ENCODE results near the gene HSPG2. TPM values are rescaled to one million over a fixed set of nuclear protein-coding genes. Genes with fewer than 3 reads are reported as not detected.
A peak's percentile ranks its signal among the peaks of the same experiment; 100 is the strongest.
"Not testable (repeated sequence)": the region's sequence is repeated elsewhere in the genome, so short reads cannot be mapped to it uniquely, and the experiment has no call there.

The HSPG2 gene
- total and polyA plus RNA-seq, 8 donors: 150 to 434 (median 196) TPM

- intact Hi-C loops (cut with DNase I); ATAC-seq; H3K4me1 ChIP-seq; H3K4me3 ChIP-seq; DNase-seq; H3K36me3 ChIP-seq; H3K27ac ChIP-seq; H3K9me3 ChIP-seq; H3K27me3 ChIP-seq: not testable (repeated sequence)
Observed at GRCh38 chr1:21973948-21974347, 36.8 kb upstream of the HSPG2 start.

GRCh38 chr1:21972973-21973441 lies 35.9 kb upstream of the HSPG2 start:
- H3K36me3 ChIP-seq; intact Hi-C loops (cut with DNase I); H3K27ac ChIP-seq; DNase-seq; H3K9me3 ChIP-seq; H3K27me3 ChIP-seq; H3K4me1 ChIP-seq; ATAC-seq; H3K4me3 ChIP-seq: not testable (repeated sequence)

- ATAC-seq; DNase-seq; H3K4me3 ChIP-seq; H3K9me3 ChIP-seq; H3K27ac ChIP-seq; H3K27me3 ChIP-seq; H3K36me3 ChIP-seq; H3K4me1 ChIP-seq; intact Hi-C loops (cut with DNase I): not testable (repeated sequence)
Observed at GRCh38 chr1:21970523-21970922, 33.4 kb upstream of the HSPG2 start.

- intact Hi-C loops (cut with DNase I); H3K27ac ChIP-seq; H3K4me3 ChIP-seq; H3K9me3 ChIP-seq; H3K27me3 ChIP-seq; H3K4me1 ChIP-seq; H3K36me3 ChIP-seq; DNase-seq: not testable (repeated sequence)
- ATAC-seq: peak; percentile 22
Observed at GRCh38 chr1:21969066-21969465, 32.0 kb upstream of the HSPG2 start.

GRCh38 chr1:21967216-21967615 lies 30.1 kb upstream of the HSPG2 start:
- H3K36me3 ChIP-seq; H3K4me3 ChIP-seq; DNase-seq; ATAC-seq; H3K9me3 ChIP-seq; H3K4me1 ChIP-seq; H3K27ac ChIP-seq; intact Hi-C loops (cut with DNase I); H3K27me3 ChIP-seq: not testable (repeated sequence)

- ATAC-seq: no peak
- Histone ChIP-seq H3K36me3 (no peaks in the 10 kb centered on the region), H3K4me3 (no peak overlapping the region), H3K4me1 (no peaks in the 10 kb centered on the region), H3K27me3 (no peaks in the 10 kb centered on the region), H3K27ac (no peak overlapping the region), H3K9me3 (no peaks in the 10 kb centered on the region)
- DNase-seq: no peak
- intact Hi-C loops (cut with DNase I): no loop called here
- TF ChIP-seq CTCF (IDR thresholded peaks at IDR 0.05): no peak
Observed at GRCh38 chr1:21966247-21967000, 29.3 kb upstream of the HSPG2 start.

GRCh38 chr1:21963477-21964217 lies 26.5 kb upstream of the HSPG2 start:
- Histone ChIP-seq H3K27ac (no peak overlapping the region), H3K36me3 (no peaks in the 10 kb centered on the region), H3K4me3 (no peak overlapping the region), H3K27me3 (no peaks in the 10 kb centered on the region), H3K9me3 (no peaks in the 10 kb centered on the region), H3K4me1 (no peaks in the 10 kb centered on the region)
- intact Hi-C loops (cut with DNase I): no loop called here
- peak; percentile 81 to 91 for TF ChIP-seq CTCF (IDR thresholded peaks at IDR 0.05)
- ATAC-seq (peak; percentile 98), DNase-seq (peak in 3 of 4 donors; percentile 66 to 88 (median 73))

All from left lung (tissue), 10 donors.